WTC11 (cell line): Measurements from ENCODE around the gene RAPGEF1. TPM values are rescaled to one million over a fixed set of nuclear protein-coding genes. Genes with fewer than 3 reads are reported as not detected.

ENCODE experiments used
- ATAC-seq: fragments of 200-7000 bp; cut with Tn5 transposase; 2 replicates; pipeline ENCODE4 v1.10.0; 2021; ENCODE audit warnings: mild to moderate bottlenecking, moderate library complexity
- CTCF ChIA-PET: fragments of 300-600 bp; sonication (Branson Sonifier 250); formaldehyde crosslinking; loops from one replicate; lab custom pipeline; 2021; ENCODE audit warnings: antibody characterized with exemption; lab: Charles Lee
- POLR2A ChIA-PET: fragments of 350-600 bp; sonication (Branson Sonifier 250); formaldehyde crosslinking; loops from one replicate; lab custom pipeline; 2021; ENCODE audit warnings: antibody characterized with exemption; lab: Charles Lee
- DNase-seq: peaks from one replicate; pipeline ENCODE4 v3.0.0; 2021; ENCODE audit warnings: low spot score
- H3K27ac Mint-ChIP-seq: 2 replicates; pipeline ENCODE4 v1.8.0; 2021; ENCODE audit warnings: mixed read lengths
- H3K27me3 Mint-ChIP-seq: 2 replicates; pipeline ENCODE4 v1.8.0; 2021; ENCODE audit warnings: low read depth, mild to moderate bottlenecking, moderate library complexity, mixed read lengths
- H3K36me3 Mint-ChIP-seq: 2 replicates; pipeline ENCODE4 v1.8.0; 2021; ENCODE audit warnings: mixed read lengths
- H3K4me1 Mint-ChIP-seq: 2 replicates; pipeline ENCODE4 v1.8.0; 2022; ENCODE audit warnings: mixed read lengths
- H3K4me3 Mint-ChIP-seq: 2 replicates; pipeline ENCODE4 v1.8.0; 2021; ENCODE audit warnings: mild to moderate bottlenecking, moderate library complexity, mixed read lengths
- H3K9me3 Mint-ChIP-seq: 2 replicates; pipeline ENCODE4 v1.8.0; 2021; ENCODE audit warnings: mixed read lengths
- ARID4B ChIP-seq: sonication (generic); formaldehyde crosslinking; IDR thresholded peaks from 2 replicates; pipeline ENCODE4 v1.8.0; 2023; ENCODE audit warnings: missing genetic modification reagents, mild to moderate bottlenecking, borderline replicate concordance
- ATF2 ChIP-seq: sonication (generic); formaldehyde crosslinking; IDR thresholded peaks from 2 replicates; pipeline ENCODE4 v1.8.1; 2022; ENCODE audit warnings: low read depth, missing genetic modification reagents, borderline replicate concordance
- ERG ChIP-seq: fragments of 250-450 bp; sonication (Bioruptor Pico); IDR thresholded peaks from 2 replicates; pipeline ENCODE4 v1.8.0; 2021; ENCODE audit warnings: mild to moderate bottlenecking
- GABPB1 ChIP-seq: sonication (generic); formaldehyde crosslinking; IDR thresholded peaks from 2 replicates; pipeline ENCODE4 v1.8.1; 2023; ENCODE audit warnings: mild to moderate bottlenecking, missing genetic modification reagents
- GTF2I ChIP-seq: fragments of 250-450 bp; sonication (Bioruptor Pico); conservative IDR thresholded peaks from 2 replicates; pipeline ENCODE4 v1.4.0; 2021; ENCODE audit warnings: mild to moderate bottlenecking
- HMGXB4 ChIP-seq: sonication (generic); formaldehyde crosslinking; IDR thresholded peaks from 2 replicates; pipeline ENCODE4 v1.8.1; 2023; ENCODE audit warnings: mild to moderate bottlenecking, moderate library complexity, missing genetic modification reagents
- JAZF1 ChIP-seq: fragments of 250-450 bp; sonication (Bioruptor Pico); IDR thresholded peaks from 2 replicates; pipeline ENCODE4 v1.9.0; 2021; ENCODE audit warnings: moderate library complexity, mild to moderate bottlenecking, inconsistent platforms
- MXD4 ChIP-seq: fragments of 250-450 bp; sonication (Bioruptor Pico); IDR thresholded peaks from 2 replicates; pipeline ENCODE4 v1.8.0; 2021; ENCODE audit warnings: mild to moderate bottlenecking, moderate library complexity, borderline replicate concordance
- NFE2L1 ChIP-seq: sonication (generic); formaldehyde crosslinking; IDR thresholded peaks from 2 replicates; pipeline ENCODE4 v1.8.1; 2023; ENCODE audit warnings: missing genetic modification reagents
- OVOL2 ChIP-seq: fragments of 250-450 bp; sonication (Bioruptor Pico); IDR thresholded peaks from 2 replicates; pipeline ENCODE4 v1.9.0; 2021; ENCODE audit warnings: mild to moderate bottlenecking, borderline replicate concordance
- RORB ChIP-seq: fragments of 250-450 bp; sonication (Bioruptor Pico); IDR thresholded peaks from 2 replicates; pipeline ENCODE4 v1.9.0; 2021; ENCODE audit warnings: mild to moderate bottlenecking
- SMAD3 ChIP-seq: sonication (generic); formaldehyde crosslinking; IDR thresholded peaks from 2 replicates; pipeline ENCODE4 v1.8.0; 2022; ENCODE audit warnings: missing genetic modification reagents, mild to moderate bottlenecking, borderline replicate concordance
- SP1 ChIP-seq: sonication (generic); formaldehyde crosslinking; conservative IDR thresholded peaks from 2 replicates; pipeline ENCODE4 v1.8.1; 2022; ENCODE audit warnings: missing genetic modification reagents
- TP53 ChIP-seq: sonication (generic); formaldehyde crosslinking; IDR thresholded peaks from 2 replicates; pipeline ENCODE4 v1.8.1; 2023; ENCODE audit warnings: mild to moderate bottlenecking, missing genetic modification reagents
- ZNF425 ChIP-seq: fragments of 250-450 bp; sonication (Bioruptor Pico); conservative IDR thresholded peaks from 2 replicates; pipeline ENCODE4 v1.9.0; 2021; ENCODE audit warnings: mild to moderate bottlenecking
- ZNF532 ChIP-seq: fragments of 250-450 bp; sonication (Bioruptor Pico); IDR thresholded peaks from 2 replicates; pipeline ENCODE4 v1.9.0; 2021; ENCODE audit warnings: mild to moderate bottlenecking, borderline replicate concordance
- ZSCAN18 ChIP-seq: fragments of 250-450 bp; sonication (Bioruptor Pico); IDR thresholded peaks from 2 replicates; pipeline ENCODE4 v2.1.2; 2022; ENCODE audit warnings: mild to moderate bottlenecking, moderate library complexity
- total RNA-seq: library from RNA; stranded (reverse); gene quantifications from 3 replicates; pipeline ENCODE4 v1.2.3, GENCODE V29; 2021

RAPGEF1 gene
- total RNA-seq, 1 experiment from 2014 or later: 66.2 TPM

- no peak for ATAC-seq
- TF ChIP-seq MXD4 (CRISPR knock-in tag) (no peak), OVOL2 (CRISPR knock-in tag) (no peak), JAZF1 (CRISPR knock-in tag) (no peak), GTF2I (CRISPR knock-in tag) (no peak), ATF2 (CRISPR knock-in tag) (no peak), ERG (no peak), SP1 (CRISPR knock-in tag) (no peak), TP53 (CRISPR knock-in tag) (no peak), ZSCAN18 (CRISPR knock-in tag) (no peak), NFE2L1 (CRISPR knock-in tag) (no peak), ZNF532 (CRISPR knock-in tag) (no peak), SMAD3 (CRISPR knock-in tag) (no peak), HMGXB4 (no peak), ARID4B (CRISPR knock-in tag) (no peak), GABPB1 (CRISPR knock-in tag) (no peak), ZNF425 (no peak), RORB (CRISPR knock-in tag) (no peak)
- CTCF ChIA-PET: interaction anchor here (1.5 to 2.9 kb wide), 3 partner anchors 28 to 136 kb away, joined by 3 to 11 read pairs (median 8); no protein-coding TSS in a partner anchor
- Mint-ChIP-seq H3K4me1 (peaks cover 35% of the 10 kb centered on the region), H3K4me3 (no peak overlapping the region), H3K36me3 (peaks cover 4% of the 10 kb centered on the region; the same call in 1 of the 2 replicates), H3K9me3 (no peaks in the 10 kb centered on the region), H3K27ac (peak overlapping the region; percentile 75), H3K27me3 (no peaks in the 10 kb centered on the region)
- no peak for DNase-seq
- POLR2A ChIA-PET: interaction anchor here (1.4 kb wide), 1 partner anchor 11 kb away, joined by 3 read pairs; no protein-coding TSS in a partner anchor
Measured at GRCh38 chr9:131727184-131727759, 12.6 kb downstream of the RAPGEF1 start.
